Esophagus muscularis mucosa (tissue), 4 donors: ENCODE results near the gene LALBA. TPM values are rescaled to one million over a fixed set of nuclear protein-coding genes. Genes with fewer than 3 reads are reported as not detected.
"Not testable (repeated sequence)": the region's sequence is repeated elsewhere in the genome, so short reads cannot be mapped to it uniquely, and the experiment has no call there.

Experiments used
- DNase-seq: peaks from one replicate; pipeline ENCODE4 v3.0.0-alpha.2; 2017; ENCODE audit errors: extremely low spot score
- H3K27ac ChIP-seq, 4 donors: fragments of 200-600 bp; sonication (generic); replicated peaks in 1 of 4; 1 replicate in 3 of 4; 2 replicates in 1 of 4; pipeline ENCODE4 v1.5.1; 2016 to 2019; ENCODE audit warnings: mild to moderate bottlenecking in 1 of 4
- H3K27me3 ChIP-seq, 4 donors: fragments of 200-600 bp; sonication (generic); one replicate each; pipeline versions ENCODE4 v1.5.1 to v1.6.0; 2016 to 2019
- H3K36me3 ChIP-seq, 4 donors: fragments of 200-600 bp; sonication (generic); one replicate each; pipeline ENCODE4 v1.5.1; 2016 to 2019
- H3K4me1 ChIP-seq, 4 donors: fragments of 200-600 bp; sonication (generic); one replicate each; pipeline ENCODE4 v1.5.1; 2016 to 2019
- H3K4me3 ChIP-seq, 4 donors: fragments of 200-600 bp; sonication (generic); 1 replicate in 2 of 4; 2 replicates in 2 of 4; pipeline ENCODE4 v1.5.1; 2016 to 2019; ENCODE audit warnings: mild to moderate bottlenecking in 4 of 4, moderate library complexity in 1 of 4
- H3K9me3 ChIP-seq, 4 donors: fragments of 200-600 bp; sonication (generic); 1 replicate in 3 of 4; 2 replicates in 1 of 4; pipeline ENCODE4 v1.5.1; 2016 to 2019
- CTCF ChIP-seq, 3 experiments: fragments of 200-600 bp in 2 of 3; fragments of 450-650 bp in 1 of 3; sonication (generic) in 2 of 3; IDR thresholded peaks; one replicate each; pipeline ENCODE4 v1.5.1; 2017 to 2019; ENCODE audit warnings: antibody characterized with exemption in 3 of 3, mild to moderate bottlenecking in 2 of 3, moderate library complexity in 1 of 3
- EP300 ChIP-seq: sonication (generic); formaldehyde crosslinking; IDR thresholded peaks from one replicate; pipeline ENCODE4 v1.6.1; 2017; ENCODE audit warnings: antibody characterized with exemption
- POLR2A ChIP-seq: fragments of 450-650 bp; IDR thresholded peaks from one replicate; pipeline ENCODE4 v1.6.1; 2017; ENCODE audit warnings: antibody characterized with exemption, moderate library complexity, mild to moderate bottlenecking, low read depth
- POLR2AphosphoS5 ChIP-seq, 2 donors: sonication (generic); formaldehyde crosslinking; IDR thresholded peaks; one replicate each; pipeline ENCODE4 v1.6.1; 2017; ENCODE audit warnings: antibody characterized with exemption in 2 of 2
- WGBS: methylation state at CpG from one replicate; pipeline ENCODE4 v1.1.5; 2018; 5-methylcytosine and 5-hydroxymethylcytosine counted together
- intact Hi-C: fragments of 100-400 bp; cut with DNase I; formaldehyde crosslinking; loops from one replicate; pipeline ENCODE4 v1.15.1; 2023
- total RNA-seq, 4 donors: library from RNA; depleted of rRNA; stranded (reverse); fragments of >200 nt; gene quantifications; one replicate each; pipeline versions ENCODE4 v1.1.0 to v1.2.1, GENCODE V29; 2016

The LALBA gene
- total RNA-seq, 4 donors from 2014 or later, result not detected

GRCh38 chr12:48580831-48581230, 11.0 kb upstream of the LALBA start:
- Histone ChIP-seq H3K27ac (no peak overlapping the region), H3K4me3 (no peak overlapping the region), H3K36me3 (no peaks in the 10 kb centered on the region), H3K4me1 (no peaks in the 10 kb centered on the region), H3K9me3 (no peaks in the 10 kb centered on the region), H3K27me3 (peaks cover 0 to 8% (median 0%) of the 10 kb centered on the region in 4 donors)
- intact Hi-C loops, result no loop called here
- WGBS, result 64% methylated on average over 5 of the region's 5 CpGs
- no peak for DNase-seq
- TF ChIP-seq POLR2AphosphoS5 (IDR thresholded peaks at IDR 0.05) (no peak), POLR2A (no peak), EP300 (no peak), CTCF (IDR thresholded peaks at IDR 0.05) (no peak)

- WGBS, result 20% methylated on average over 5 of the region's 5 CpGs
- no peaks in the 10 kb centered on the region for H3K4me1 ChIP-seq
- H3K27ac ChIP-seq, result no peak overlapping the region
- no peaks in the 10 kb centered on the region for H3K9me3 ChIP-seq
- TF ChIP-seq POLR2AphosphoS5 (IDR thresholded peaks at IDR 0.05) (no peak), EP300 (no peak), POLR2A (no peak), CTCF (IDR thresholded peaks at IDR 0.05) (no peak)
- no peak overlapping the region for H3K4me3 ChIP-seq
- intact Hi-C loops, result no loop called here
- H3K27me3 ChIP-seq, result no peaks in the 10 kb centered on the region
- H3K36me3 ChIP-seq, result no peaks in the 10 kb centered on the region
- DNase-seq, result peak; percentile 21
These were observed 2.5 kb upstream of the LALBA start for GRCh38 chr12:48572326-48572725.

DNA sequence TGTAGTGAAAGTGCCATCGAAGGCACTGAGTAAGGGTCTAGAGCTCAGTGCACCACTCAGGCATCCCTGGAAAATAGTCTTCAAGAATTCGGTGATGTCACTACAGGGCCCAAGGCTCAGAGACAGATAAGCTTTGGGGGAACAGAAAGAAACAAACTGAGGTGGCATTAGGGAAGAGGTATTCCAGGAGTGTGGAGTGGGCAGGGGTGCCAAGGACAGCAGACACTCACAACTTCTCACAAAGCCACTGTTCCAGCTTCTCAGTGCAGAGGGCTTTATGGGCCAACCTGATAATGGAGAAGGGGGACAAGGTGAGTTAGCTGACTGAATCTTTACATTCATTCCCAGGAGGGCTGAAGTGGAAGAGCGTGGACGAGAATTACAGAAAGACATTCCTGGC, 2.1 kb downstream of the LALBA start:
- 84% methylated on average over 4 of the region's 4 CpGs for WGBS
- Histone ChIP-seq H3K4me3 (no peak overlapping the region), H3K4me1 (peaks cover 0 to 4% (median 3%) of the 10 kb centered on the region in 4 donors), H3K27me3 (no peaks in the 10 kb centered on the region), H3K36me3 (no peaks in the 10 kb centered on the region), H3K27ac (no peak overlapping the region), H3K9me3 (no peaks in the 10 kb centered on the region)
- intact Hi-C loops, result no loop called here
- TF ChIP-seq POLR2A, result no peak
- no peak for TF ChIP-seq EP300
- no peak for TF ChIP-seq POLR2AphosphoS5 (IDR thresholded peaks at IDR 0.05)
- no peak for TF ChIP-seq CTCF (IDR thresholded peaks at IDR 0.05)
- peak; percentile 66 for DNase-seq

GRCh38 chr12:48557919-48558318, 11.9 kb downstream of the LALBA start:
- DNase-seq, result no peak
- Histone ChIP-seq H3K4me1 (peaks cover 0 to 9% (median 7%) of the 10 kb centered on the region in 4 donors), H3K9me3 (no peaks in the 10 kb centered on the region), H3K36me3 (no peaks in the 10 kb centered on the region), H3K27me3 (peaks cover 0 to 6% (median 0%) of the 10 kb centered on the region in 4 donors), H3K27ac (no peak overlapping the region), H3K4me3 (no peak overlapping the region)
- intact Hi-C loops, result no loop called here
- WGBS, result 88% methylated on average over 4 of the region's 4 CpGs
- TF ChIP-seq POLR2A (no peak), CTCF (IDR thresholded peaks at IDR 0.05) (no peak), EP300 (no peak), POLR2AphosphoS5 (IDR thresholded peaks at IDR 0.05) (no peak)

- Histone ChIP-seq H3K27me3 (peaks cover 0 to 6% (median 0%) of the 10 kb centered on the region in 4 donors), H3K9me3 (no peaks in the 10 kb centered on the region), H3K4me3 (no peak overlapping the region), H3K4me1 (no peaks in the 10 kb centered on the region), H3K36me3 (no peaks in the 10 kb centered on the region), H3K27ac (no peak overlapping the region)
- TF ChIP-seq EP300 (no peak), POLR2AphosphoS5 (IDR thresholded peaks at IDR 0.05) (no peak), CTCF (IDR thresholded peaks at IDR 0.05) (no peak), POLR2A (no peak)
- 63% methylated on average over 6 of the region's 6 CpGs for WGBS
- intact Hi-C loops, result no loop called here
- peak; percentile 60 for DNase-seq
These were observed 13.2 kb downstream of the LALBA start for GRCh38 chr12:48556631-48557030.

GRCh38 chr12:48553666-48554343, 16.0 kb downstream of the LALBA start:
- H3K4me1 ChIP-seq, intact Hi-C loops, H3K27ac ChIP-seq, H3K9me3 ChIP-seq, H3K27me3 ChIP-seq, H3K4me3 ChIP-seq, H3K36me3 ChIP-seq: not testable (repeated sequence)
- WGBS, result 74% methylated on average over 11 of the region's 11 CpGs
- DNase-seq, result peak; percentile 42

DNA sequence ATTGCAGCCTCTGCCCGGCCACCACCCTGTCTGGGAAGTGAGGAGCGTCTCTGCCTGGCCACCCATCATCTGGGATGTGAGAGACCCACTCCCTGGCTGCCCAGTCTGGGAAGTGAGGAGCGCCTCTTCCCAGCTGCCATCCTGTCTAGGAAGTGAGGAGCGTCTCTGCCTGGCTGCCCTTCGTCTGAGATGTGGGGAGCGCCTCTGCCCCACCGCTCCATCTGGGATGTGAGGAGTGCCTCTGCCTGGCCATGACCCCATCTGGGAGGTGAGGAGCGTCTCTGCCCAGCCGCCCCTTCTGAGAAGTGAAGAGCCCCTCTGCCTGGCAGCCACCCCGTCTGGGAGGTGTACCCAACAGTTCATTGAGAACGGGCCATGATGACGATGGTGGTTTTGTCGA, 18.2 kb downstream of the LALBA start:
- intact Hi-C loops, H3K9me3 ChIP-seq, H3K4me1 ChIP-seq, H3K27ac ChIP-seq, H3K27me3 ChIP-seq, H3K36me3 ChIP-seq, H3K4me3 ChIP-seq, DNase-seq: not testable (repeated sequence)
- WGBS, result 95% methylated on average over 8 of the region's 13 CpGs
